ENCODE results near the gene YJU2. TPM values are rescaled to one million over a fixed set of nuclear protein-coding genes. Genes with fewer than 3 reads are reported as not detected.

YJU2 gene
- total RNA-seq, 4 donors from 2014 or later: 9.6 to 24.3 (median 17.1) TPM

DNA sequence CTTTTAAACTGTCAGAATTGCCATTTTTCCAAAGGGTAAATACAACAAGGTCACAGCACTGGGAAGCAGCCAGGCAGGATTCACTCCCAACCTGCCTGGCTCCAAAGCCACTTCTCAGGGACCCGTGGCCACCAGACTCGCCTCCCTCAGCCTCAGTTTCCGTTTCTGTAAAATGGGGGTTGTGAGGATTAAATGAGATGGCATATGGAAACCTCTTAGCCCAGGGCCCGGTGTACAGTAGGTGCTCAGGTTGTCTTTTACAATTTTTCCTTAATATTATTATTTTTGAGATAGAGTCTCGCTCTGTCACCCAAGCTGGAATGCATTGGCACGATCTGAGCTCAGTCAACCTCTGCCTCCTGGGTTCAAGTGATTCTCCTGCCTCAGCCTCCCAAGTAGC is 10.1 kb downstream of the YJU2 start:
- Histone ChIP-seq H3K27me3 (no peaks in the 10 kb centered on the region), H3K4me1 (no peaks in the 10 kb centered on the region), H3K4me3 (no peak overlapping the region), H3K9me3 (no peaks in the 10 kb centered on the region), H3K27ac (no peak overlapping the region), H3K36me3 (peaks cover 1 to 90% (median 38%) of the 10 kb centered on the region in 4 donors)
- intact Hi-C loops (cut with DNase I; ENCODE audit: low total_unique reads): no loop called here
- in situ Hi-C loops (cut with MboI; ENCODE audit: low pct_ligation_motif_present in 1 of 4, low pct_unique_long_range_greater_than_20kb in 1 of 4, low sequenced_read_pairs in 3 of 4): loop anchor here in 1 of 4 donors (25.0 kb wide), 1 partner anchor 105 kb away; no protein-coding TSS in a partner anchor
- no peak for DNase-seq
- WGBS, 2 donors (ENCODE audit: low coverage in 1 of 2): 80 to 85% methylated on average over 6 of the region's 6 CpGs
- TF ChIP-seq EP300 (IDR thresholded peaks at IDR 0.05; ENCODE audit: low read depth): no peak
- TF ChIP-seq POLR2AphosphoS5 (IDR thresholded peaks at IDR 0.05): no peak
- TF ChIP-seq, protein P1, sequence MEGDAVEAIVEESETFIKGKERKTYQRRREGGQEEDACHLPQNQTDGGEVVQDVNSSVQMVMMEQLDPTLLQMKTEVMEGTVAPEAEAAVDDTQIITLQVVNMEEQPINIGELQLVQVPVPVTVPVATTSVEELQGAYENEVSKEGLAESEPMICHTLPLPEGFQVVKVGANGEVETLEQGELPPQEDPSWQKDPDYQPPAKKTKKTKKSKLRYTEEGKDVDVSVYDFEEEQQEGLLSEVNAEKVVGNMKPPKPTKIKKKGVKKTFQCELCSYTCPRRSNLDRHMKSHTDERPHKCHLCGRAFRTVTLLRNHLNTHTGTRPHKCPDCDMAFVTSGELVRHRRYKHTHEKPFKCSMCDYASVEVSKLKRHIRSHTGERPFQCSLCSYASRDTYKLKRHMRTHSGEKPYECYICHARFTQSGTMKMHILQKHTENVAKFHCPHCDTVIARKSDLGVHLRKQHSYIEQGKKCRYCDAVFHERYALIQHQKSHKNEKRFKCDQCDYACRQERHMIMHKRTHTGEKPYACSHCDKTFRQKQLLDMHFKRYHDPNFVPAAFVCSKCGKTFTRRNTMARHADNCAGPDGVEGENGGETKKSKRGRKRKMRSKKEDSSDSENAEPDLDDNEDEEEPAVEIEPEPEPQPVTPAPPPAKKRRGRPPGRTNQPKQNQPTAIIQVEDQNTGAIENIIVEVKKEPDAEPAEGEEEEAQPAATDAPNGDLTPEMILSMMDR (IDR thresholded peaks at IDR 0.05): no peak
- TF ChIP-seq POLR2A (IDR thresholded peaks at IDR 0.05): no peak

DNA sequence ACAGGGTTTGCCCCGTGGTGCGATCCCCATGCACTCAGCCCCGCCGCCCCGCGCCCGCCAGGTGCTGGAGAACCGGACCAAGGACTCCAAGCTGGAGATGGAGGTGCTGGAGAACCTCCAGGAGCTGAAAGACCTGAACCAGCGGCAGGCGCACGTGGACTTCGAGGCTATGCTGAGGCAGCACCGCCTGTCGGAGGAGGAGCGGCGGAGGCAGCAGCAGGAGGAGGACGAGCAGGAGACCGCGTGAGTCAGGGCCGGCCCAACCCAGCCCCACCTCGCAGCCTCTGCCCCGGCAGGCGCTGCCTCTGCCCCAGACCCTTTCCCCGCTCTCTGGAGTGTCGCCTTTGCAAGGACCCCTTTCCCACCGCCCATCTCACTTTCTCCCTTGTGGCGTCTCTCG is 11.3 kb downstream of the YJU2 start:
- Histone ChIP-seq H3K4me1 (no peaks in the 10 kb centered on the region), H3K9me3 (no peaks in the 10 kb centered on the region), H3K4me3 (no peak overlapping the region), H3K36me3 (peaks cover 0 to 80% (median 39%) of the 10 kb centered on the region in 4 donors), H3K27ac (no peak overlapping the region), H3K27me3 (no peaks in the 10 kb centered on the region)
- TF ChIP-seq POLR2A (IDR thresholded peaks at IDR 0.05) (no peak), EP300 (IDR thresholded peaks at IDR 0.05; ENCODE audit: low read depth) (no peak), POLR2AphosphoS5 (IDR thresholded peaks at IDR 0.05) (no peak)
- TF ChIP-seq, protein P1 (IDR thresholded peaks at IDR 0.05): no peak
- DNase-seq: no peak
- WGBS, 2 donors (ENCODE audit: low coverage in 1 of 2): 93% methylated on average over 28 of the region's 28 CpGs; no CpG with 5 or more reads in 1 of the 2 donors
- intact Hi-C loops (cut with DNase I; ENCODE audit: low total_unique reads): no loop called here
- in situ Hi-C loops (cut with MboI; ENCODE audit: low pct_ligation_motif_present in 1 of 4, low pct_unique_long_range_greater_than_20kb in 1 of 4, low sequenced_read_pairs in 3 of 4): loop anchor here in 1 of 4 donors (25.0 kb wide), 1 partner anchor 104 kb away; no protein-coding TSS in a partner anchor

DNA sequence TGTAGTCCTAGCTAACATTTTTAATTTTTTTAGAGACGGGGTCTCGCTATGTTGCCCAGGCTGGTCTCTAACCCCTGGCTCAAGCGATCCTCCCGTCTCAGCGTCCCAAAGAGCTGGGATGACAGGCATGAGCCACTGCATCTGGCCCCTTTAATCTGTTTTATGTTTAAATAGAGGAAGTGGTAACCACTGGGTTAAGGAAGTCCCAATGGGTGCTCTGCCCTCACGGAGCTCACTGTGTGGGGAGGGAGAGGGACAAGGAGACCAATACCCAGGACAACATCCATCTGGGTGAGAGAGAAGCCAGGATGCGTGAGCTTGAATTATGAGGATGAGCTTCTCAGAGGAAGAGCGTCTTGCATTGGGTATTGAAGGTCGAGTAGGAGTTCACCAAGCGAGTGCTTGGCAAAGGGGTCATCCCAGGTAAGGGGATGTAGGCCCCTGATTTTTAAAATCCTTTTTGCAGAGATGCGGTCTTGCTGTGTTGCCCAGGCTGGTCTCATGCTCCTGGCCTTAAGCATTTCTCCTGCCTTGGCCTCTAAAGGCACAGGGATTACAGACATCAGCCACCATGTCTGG is 13.8 kb downstream of the YJU2 start:
- no peak overlapping the region for H3K27ac ChIP-seq
- no peaks in the 10 kb centered on the region for H3K9me3 ChIP-seq
- peaks cover 0 to 60% (median 32%) of the 10 kb centered on the region in 4 donors for H3K36me3 ChIP-seq
- no peak for DNase-seq
- 97 to 100% methylated on average over 5 to 11 of the region's 11 CpGs for WGBS, 2 donors (ENCODE audit: low coverage in 1 of 2)
- no peak for TF ChIP-seq POLR2A (IDR thresholded peaks at IDR 0.05)
- TF ChIP-seq, protein P1 (IDR thresholded peaks at IDR 0.05): no peak
- no peak for TF ChIP-seq POLR2AphosphoS5 (IDR thresholded peaks at IDR 0.05)
- TF ChIP-seq EP300 (IDR thresholded peaks at IDR 0.05; ENCODE audit: low read depth): no peak
- no peaks in the 10 kb centered on the region for H3K27me3 ChIP-seq
- H3K4me3 ChIP-seq: no peak overlapping the region
- in situ Hi-C loops (cut with MboI; ENCODE audit: low pct_ligation_motif_present in 1 of 4, low pct_unique_long_range_greater_than_20kb in 1 of 4, low sequenced_read_pairs in 3 of 4) (loop anchor here in 2 of 4 donors (10.0 to 25.0 kb wide), 2 partner anchors 94 to 102 kb away; no protein-coding TSS in a partner anchor), intact Hi-C loops (cut with DNase I; ENCODE audit: low total_unique reads) (loop anchor here (10.0 kb wide), 1 partner anchor 94 kb away; no protein-coding TSS in a partner anchor)
- H3K4me1 ChIP-seq: peaks cover 0 to 3% (median 0%) of the 10 kb centered on the region in 4 donors

DNA sequence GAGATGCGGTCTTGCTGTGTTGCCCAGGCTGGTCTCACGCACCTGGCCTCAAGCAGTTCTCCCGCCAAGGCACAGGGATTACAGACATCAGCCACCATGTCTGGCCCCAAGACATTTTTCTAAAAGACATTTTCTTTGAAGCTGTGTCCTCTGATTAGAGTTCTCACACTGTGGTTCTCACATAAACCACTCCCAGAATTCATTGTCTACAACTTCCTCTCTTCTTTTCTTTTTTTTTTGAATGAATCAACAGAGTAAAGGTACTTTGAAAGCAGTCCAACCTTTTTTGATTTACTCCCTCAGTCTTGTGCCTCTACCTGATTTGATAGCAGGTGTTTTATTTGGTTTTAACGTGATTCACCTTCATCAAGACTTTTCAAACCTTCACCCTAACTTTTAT is 17.9 kb downstream of the YJU2 start:
- H3K36me3 ChIP-seq: peaks cover 0 to 46% (median 16%) of the 10 kb centered on the region in 4 donors

More for the DNA sequence above, 17.9 kb downstream of the YJU2 start:
- in situ Hi-C loops (cut with MboI; ENCODE audit: low pct_ligation_motif_present in 1 of 4, low pct_unique_long_range_greater_than_20kb in 1 of 4, low sequenced_read_pairs in 3 of 4) (loop anchor here in 2 of 4 donors (10.0 to 25.0 kb wide), 2 partner anchors 90 to 97 kb away; no protein-coding TSS in a partner anchor), intact Hi-C loops (cut with DNase I; ENCODE audit: low total_unique reads) (loop anchor here (10.0 kb wide), 1 partner anchor 90 kb away; no protein-coding TSS in a partner anchor)
- H3K27me3 ChIP-seq: no peaks in the 10 kb centered on the region
- peaks cover 0 to 14% (median 8%) of the 10 kb centered on the region in 4 donors for H3K4me1 ChIP-seq
- WGBS, 2 donors (ENCODE audit: low coverage in 1 of 2): 47 to 60% methylated on average over 3 to 4 of the region's 4 CpGs
- peak overlapping the region in 1 of 4 donors; percentile 29 for H3K27ac ChIP-seq
- no peak for TF ChIP-seq POLR2A (IDR thresholded peaks at IDR 0.05)
- TF ChIP-seq, protein P1 (IDR thresholded peaks at IDR 0.05): no peak
- no peak for TF ChIP-seq POLR2AphosphoS5 (IDR thresholded peaks at IDR 0.05)
- no peak for TF ChIP-seq EP300 (IDR thresholded peaks at IDR 0.05; ENCODE audit: low read depth)
- H3K9me3 ChIP-seq: no peaks in the 10 kb centered on the region
- DNase-seq: no peak
- no peak overlapping the region for H3K4me3 ChIP-seq

Measured in transverse colon (tissue), 4 donors.